OCI-LY7 (cell line): ENCODE measurements around the gene UACA.

ENCODE experiments used
- EZH2phosphoT487 ChIP-seq: fragments of 200-600 bp; sonication (generic); IDR thresholded peaks from 2 replicates; pipeline ENCODE4 v1.6.1; 2018; ENCODE audit warnings: low read depth, borderline replicate concordance, mild to moderate bottlenecking, mixed run types, antibody characterized with exemption, low read length, moderate library complexity, mixed read lengths
- TF ChIP-seq, protein P1 (sequence below): fragments of 200-600 bp; sonication (generic); conservative IDR thresholded peaks from 2 replicates; pipeline ENCODE4 v1.5.1; 2014; ENCODE audit warnings: mild to moderate bottlenecking, antibody characterized with exemption, low read length, moderate library complexity, mixed read lengths

DNA sequence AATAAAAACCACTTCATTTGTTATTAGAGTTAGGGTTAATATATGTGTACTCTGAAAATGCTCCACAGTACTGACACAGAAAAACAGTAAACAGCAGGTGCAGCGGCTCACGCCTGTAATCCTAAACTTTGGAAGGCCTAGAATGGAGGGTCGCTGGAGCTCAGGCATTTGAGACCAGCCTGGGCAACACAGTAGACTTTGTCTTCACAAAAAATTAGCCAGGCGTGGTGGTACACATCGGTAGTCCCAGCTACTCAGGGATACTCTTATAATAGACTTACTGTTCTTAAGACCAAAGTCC, 40.3 kb downstream of the UACA start:
- TF ChIP-seq, protein P1, sequence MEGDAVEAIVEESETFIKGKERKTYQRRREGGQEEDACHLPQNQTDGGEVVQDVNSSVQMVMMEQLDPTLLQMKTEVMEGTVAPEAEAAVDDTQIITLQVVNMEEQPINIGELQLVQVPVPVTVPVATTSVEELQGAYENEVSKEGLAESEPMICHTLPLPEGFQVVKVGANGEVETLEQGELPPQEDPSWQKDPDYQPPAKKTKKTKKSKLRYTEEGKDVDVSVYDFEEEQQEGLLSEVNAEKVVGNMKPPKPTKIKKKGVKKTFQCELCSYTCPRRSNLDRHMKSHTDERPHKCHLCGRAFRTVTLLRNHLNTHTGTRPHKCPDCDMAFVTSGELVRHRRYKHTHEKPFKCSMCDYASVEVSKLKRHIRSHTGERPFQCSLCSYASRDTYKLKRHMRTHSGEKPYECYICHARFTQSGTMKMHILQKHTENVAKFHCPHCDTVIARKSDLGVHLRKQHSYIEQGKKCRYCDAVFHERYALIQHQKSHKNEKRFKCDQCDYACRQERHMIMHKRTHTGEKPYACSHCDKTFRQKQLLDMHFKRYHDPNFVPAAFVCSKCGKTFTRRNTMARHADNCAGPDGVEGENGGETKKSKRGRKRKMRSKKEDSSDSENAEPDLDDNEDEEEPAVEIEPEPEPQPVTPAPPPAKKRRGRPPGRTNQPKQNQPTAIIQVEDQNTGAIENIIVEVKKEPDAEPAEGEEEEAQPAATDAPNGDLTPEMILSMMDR = no peak
- no peak for TF ChIP-seq EZH2phosphoT487
